CD4-positive, alpha-beta T cell treated with Interferon gamma for 1 hour (primary cell): Measurements from ENCODE around the gene NFATC1.

Experiments
- DNase-seq: peaks from one replicate; pipeline ENCODE4 v3.0.0-alpha.2; 2020

Gene NFATC1

GRCh38 chr18:79560861-79561210 is 165.1 kb downstream of the NFATC1 start:
- no peak for DNase-seq

- no peak for DNase-seq
These were observed 168.2 kb downstream of the NFATC1 start for GRCh38 chr18:79563949-79564348.

GRCh38 chr18:79564441-79564840 is 168.7 kb downstream of the NFATC1 start:
- DNase-seq = no peak

GRCh38 chr18:79566771-79567431 is 171.2 kb downstream of the NFATC1 start:
- no peak for DNase-seq

GRCh38 chr18:79567481-79568147 is 171.9 kb downstream of the NFATC1 start:
- DNase-seq = no peak

- no peak for DNase-seq
These were observed 172.9 kb downstream of the NFATC1 start for GRCh38 chr18:79568543-79569205.

- DNase-seq = no peak
These were observed 174.0 kb downstream of the NFATC1 start for GRCh38 chr18:79569720-79570119.

GRCh38 chr18:79570266-79571201 is 174.8 kb downstream of the NFATC1 start:
- no peak for DNase-seq

- no peak for DNase-seq
These were observed 175.7 kb downstream of the NFATC1 start for GRCh38 chr18:79571211-79572092.

- no peak for DNase-seq
These were observed 176.5 kb downstream of the NFATC1 start for GRCh38 chr18:79572093-79572780.

GRCh38 chr18:79572848-79573451 is 177.2 kb downstream of the NFATC1 start:
- DNase-seq = no peak

GRCh38 chr18:79573921-79574491 is 178.3 kb downstream of the NFATC1 start:
- no peak for DNase-seq

- DNase-seq = no peak
These were observed 179.3 kb downstream of the NFATC1 start for GRCh38 chr18:79574938-79575525.

- DNase-seq = no peak
These were observed 180.4 kb downstream of the NFATC1 start for GRCh38 chr18:79575891-79576685.

- no peak for DNase-seq
These were observed 181.1 kb downstream of the NFATC1 start for GRCh38 chr18:79576686-79577351.

- no peak for DNase-seq
These were observed 182.0 kb downstream of the NFATC1 start for GRCh38 chr18:79577451-79578395.
